ENCODE results near the gene SPEG. TPM values are rescaled to one million over a fixed set of nuclear protein-coding genes. Genes with fewer than 3 reads are reported as not detected.

Gene SPEG
- total RNA-seq, 1 donor from 2014 or later = 6.1 TPM

- Mint-ChIP-seq H3K36me3 (ENCODE audit: low read depth, unreplicated experiment) (peaks cover 4% of the 10 kb centered on the region), H3K4me3 (ENCODE audit: unreplicated experiment) (no peak overlapping the region), H3K27ac (ENCODE audit: unreplicated experiment) (no peak overlapping the region), H3K27me3 (ENCODE audit: unreplicated experiment) (peaks cover 24% of the 10 kb centered on the region), H3K9me3 (ENCODE audit: unreplicated experiment) (no peaks in the 10 kb centered on the region), H3K4me1 (ENCODE audit: unreplicated experiment) (peaks cover 16% of the 10 kb centered on the region)
- no peak for DNase-seq (ENCODE audit: low spot score)
- TF ChIP-seq CTCF (IDR thresholded peaks at IDR 0.05; ENCODE audit: unreplicated experiment) = no peak
Observed at GRCh38 chr2:219438453-219438852, 3.8 kb downstream of the SPEG start.

- Mint-ChIP-seq H3K27me3 (ENCODE audit: unreplicated experiment) (peaks cover 21% of the 10 kb centered on the region), H3K27ac (ENCODE audit: unreplicated experiment) (no peak overlapping the region), H3K36me3 (ENCODE audit: low read depth, unreplicated experiment) (peaks cover 4% of the 10 kb centered on the region), H3K4me3 (ENCODE audit: unreplicated experiment) (no peak overlapping the region), H3K9me3 (ENCODE audit: unreplicated experiment) (no peaks in the 10 kb centered on the region), H3K4me1 (ENCODE audit: unreplicated experiment) (peaks cover 16% of the 10 kb centered on the region)
- no peak for DNase-seq (ENCODE audit: low spot score)
- TF ChIP-seq CTCF (IDR thresholded peaks at IDR 0.05; ENCODE audit: unreplicated experiment) = no peak
Observed at GRCh38 chr2:219439506-219439905, 4.9 kb downstream of the SPEG start.

- Mint-ChIP-seq H3K27ac (ENCODE audit: unreplicated experiment) (peak overlapping the region; percentile 19), H3K4me3 (ENCODE audit: unreplicated experiment) (peak overlapping the region; percentile 73), H3K36me3 (ENCODE audit: low read depth, unreplicated experiment) (peaks cover 4% of the 10 kb centered on the region), H3K9me3 (ENCODE audit: unreplicated experiment) (no peaks in the 10 kb centered on the region), H3K4me1 (ENCODE audit: unreplicated experiment) (peaks cover 16% of the 10 kb centered on the region), H3K27me3 (ENCODE audit: unreplicated experiment) (peaks cover 21% of the 10 kb centered on the region)
- no peak for DNase-seq (ENCODE audit: low spot score)
- TF ChIP-seq CTCF (IDR thresholded peaks at IDR 0.05; ENCODE audit: unreplicated experiment) = no peak
Observed at GRCh38 chr2:219440388-219441256, 6.0 kb downstream of the SPEG start.

- peaks cover 26% of the 10 kb centered on the region for H3K4me1 Mint-ChIP-seq (ENCODE audit: unreplicated experiment)
- no peak for TF ChIP-seq CTCF (IDR thresholded peaks at IDR 0.05; ENCODE audit: unreplicated experiment)
- H3K9me3 Mint-ChIP-seq (ENCODE audit: unreplicated experiment) = no peaks in the 10 kb centered on the region
- H3K4me3 Mint-ChIP-seq (ENCODE audit: unreplicated experiment) = peak overlapping the region; percentile 73
- H3K36me3 Mint-ChIP-seq (ENCODE audit: low read depth, unreplicated experiment) = peaks cover 4% of the 10 kb centered on the region
- DNase-seq (ENCODE audit: low spot score) = no peak
- H3K27me3 Mint-ChIP-seq (ENCODE audit: unreplicated experiment) = peaks cover 15% of the 10 kb centered on the region
- H3K27ac Mint-ChIP-seq (ENCODE audit: unreplicated experiment) = no peak overlapping the region
Observed at GRCh38 chr2:219441451-219442255, 7.0 kb downstream of the SPEG start.

Measured in endothelial cell (in vitro differentiated cells).